Smooth muscle cell (in vitro differentiated cells): Measurements from ENCODE around the gene LDLRAD4. TPM values are rescaled to one million over a fixed set of nuclear protein-coding genes. Genes with fewer than 3 reads are reported as not detected.

Experiments
- DNase-seq: peaks from one replicate; lab custom pipeline; 2025; ENCODE audit not compliant: unreplicated experiment; lab: John Stamatoyannopoulos, UW
- H2AFZ ChIP-seq: fragments of 200-600 bp; sonication (generic); 2 replicates; pipeline ENCODE4 v1.6.0; 2016; ENCODE audit warnings: antibody characterized with exemption, low read depth, mild to moderate bottlenecking
- H3F3A ChIP-seq: fragments of 200-600 bp; sonication (generic); 2 replicates; pipeline ENCODE4 v1.6.0; 2017; ENCODE audit warnings: antibody characterized with exemption, low read depth
- H3K27ac ChIP-seq: fragments of 200-600 bp; sonication (generic); 2 replicates; pipeline ENCODE4 v1.5.1; 2016; ENCODE audit warnings: low read depth, mild to moderate bottlenecking
- H3K27me3 ChIP-seq: fragments of 200-600 bp; sonication (generic); 2 replicates; pipeline ENCODE4 v1.6.1; 2016; ENCODE audit warnings: low read depth, mild to moderate bottlenecking
- H3K36me3 ChIP-seq: fragments of 200-600 bp; sonication (generic); 2 replicates; pipeline ENCODE4 v1.5.1; 2016; ENCODE audit warnings: low read depth
- H3K4me1 ChIP-seq: fragments of 200-600 bp; sonication (generic); 2 replicates; pipeline ENCODE4 v1.5.1; 2016; ENCODE audit warnings: low read depth
- H3K4me2 ChIP-seq: fragments of 200-600 bp; sonication (generic); 2 replicates; pipeline ENCODE4 v1.6.0; 2016; ENCODE audit warnings: mild to moderate bottlenecking
- H3K4me3 ChIP-seq: fragments of 200-600 bp; sonication (generic); 2 replicates; pipeline ENCODE4 v1.5.1; 2016; ENCODE audit warnings: mild to moderate bottlenecking
- H3K79me2 ChIP-seq: fragments of 200-600 bp; sonication (generic); 2 replicates; pipeline ENCODE4 v1.6.0; 2016; ENCODE audit warnings: low read depth, mild to moderate bottlenecking
- H3K9ac ChIP-seq: fragments of 200-600 bp; sonication (generic); 2 replicates; pipeline ENCODE4 v1.6.0; 2016; ENCODE audit warnings: low read depth
- H3K9me3 ChIP-seq: fragments of 200-600 bp; sonication (generic); replicated peaks from 2 replicates; pipeline ENCODE4 v1.5.1; 2016; ENCODE audit warnings: low read depth
- H4K20me1 ChIP-seq: fragments of 200-600 bp; sonication (generic); 2 replicates; pipeline ENCODE4 v1.6.0; 2016; ENCODE audit warnings: low read depth
- CTCF ChIP-seq: fragments of 200-600 bp; sonication (generic); IDR thresholded peaks from 2 replicates; pipeline ENCODE4 v1.5.1; 2017; ENCODE audit warnings: borderline replicate concordance, mild to moderate bottlenecking, antibody characterized with exemption; ENCODE audit not compliant: insufficient read depth, poor library complexity, severe bottlenecking
- WGBS: methylation state at CpG from one replicate; pipeline ENCODE4 v1.1.7; 2016; ENCODE audit warnings: low lambda C conversion rate; 5-methylcytosine and 5-hydroxymethylcytosine counted together
- polyA plus RNA-seq: library from polyadenylated mRNA; unstranded; fragments of >200 nt; fragmentation: Nextera tagmentation; extraction: Ambion mirVana; gene quantifications from 2 replicates; pipeline ENCODE4 v1.2.1, GENCODE V29; 2016
- total RNA-seq: library from RNA; depleted of rRNA; stranded (reverse); fragments of >200 nt; gene quantifications from 2 replicates; pipeline ENCODE4 v1.2.3, GENCODE V29; 2014

Gene LDLRAD4
- total and polyA plus RNA-seq, 2 experiments from 2014 or later: 36.2 to 48.3 TPM

DNA sequence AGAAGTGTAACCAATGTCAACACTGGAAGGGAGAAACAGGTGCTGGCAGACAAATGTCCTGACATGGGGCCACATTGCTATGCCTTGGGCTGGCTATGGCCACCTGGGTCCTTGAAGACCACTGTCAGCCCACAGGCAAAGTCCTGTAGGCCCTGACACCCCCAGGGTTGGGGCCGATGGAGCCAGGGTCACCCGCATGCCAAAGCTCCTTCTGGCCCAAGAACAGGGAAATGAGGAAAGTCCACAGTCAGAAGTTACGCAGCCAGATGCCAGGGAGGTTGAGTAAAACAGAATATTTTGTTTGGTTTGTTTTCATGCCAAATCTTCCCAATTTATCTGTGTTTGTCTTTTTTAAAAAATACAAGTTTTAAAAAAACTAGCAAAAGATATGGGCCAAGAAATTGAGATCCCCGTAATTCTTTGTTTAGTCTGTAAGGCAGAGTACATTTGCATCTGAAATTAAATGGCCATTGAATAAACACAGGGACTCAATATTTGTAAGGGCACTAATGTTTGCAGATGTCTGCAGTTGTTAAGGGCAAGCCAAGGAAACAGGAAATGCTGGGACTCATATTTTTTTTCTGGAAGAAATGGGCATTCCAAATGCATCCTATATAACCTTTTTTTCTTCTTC is 321.4 kb downstream of the LDLRAD4 start:
- Histone ChIP-seq H3K4me3 (no peak overlapping the region), H3K27me3 (no peaks in the 10 kb centered on the region), H4K20me1 (peaks cover 8% of the 10 kb centered on the region), H3K9me3 (no peaks in the 10 kb centered on the region), H3K4me1 (peaks cover 19% of the 10 kb centered on the region), H3K9ac (peak overlapping the region; percentile 83), H3F3A (peaks cover 24% of the 10 kb centered on the region), H3K36me3 (no peaks in the 10 kb centered on the region), H2AFZ (no peak overlapping the region), H3K27ac (peak overlapping the region; percentile 96), H3K4me2 (peak overlapping the region; percentile 82), H3K79me2 (peaks cover 32% of the 10 kb centered on the region)
- no peak for DNase-seq
- WGBS: 42% methylated on average over 4 of the region's 4 CpGs
- TF ChIP-seq CTCF: no peak

GRCh38 chr18:13540477-13541182 is 322.1 kb downstream of the LDLRAD4 start:
- Histone ChIP-seq H3K27ac (peak overlapping the region; percentile 96), H3K9ac (peak overlapping the region; percentile 83), H3K4me3 (no peak overlapping the region), H3F3A (peaks cover 24% of the 10 kb centered on the region), H2AFZ (no peak overlapping the region), H3K36me3 (no peaks in the 10 kb centered on the region), H3K79me2 (peaks cover 29% of the 10 kb centered on the region), H4K20me1 (peaks cover 8% of the 10 kb centered on the region), H3K9me3 (no peaks in the 10 kb centered on the region), H3K27me3 (no peaks in the 10 kb centered on the region), H3K4me1 (peaks cover 19% of the 10 kb centered on the region), H3K4me2 (peak overlapping the region; percentile 82)
- DNase-seq: no peak
- TF ChIP-seq CTCF: no peak
- 44% methylated on average over 12 of the region's 12 CpGs for WGBS

GRCh38 chr18:13541621-13542519 is 323.3 kb downstream of the LDLRAD4 start:
- Histone ChIP-seq H4K20me1 (peaks cover 7% of the 10 kb centered on the region), H3F3A (peaks cover 24% of the 10 kb centered on the region), H3K4me2 (peak overlapping the region; percentile 82), H2AFZ (no peak overlapping the region), H3K4me1 (peaks cover 19% of the 10 kb centered on the region), H3K9ac (peak overlapping the region; percentile 83), H3K27me3 (no peaks in the 10 kb centered on the region), H3K36me3 (no peaks in the 10 kb centered on the region), H3K27ac (peak overlapping the region; percentile 96), H3K4me3 (peak overlapping the region; percentile 29), H3K9me3 (no peaks in the 10 kb centered on the region), H3K79me2 (peaks cover 17% of the 10 kb centered on the region)
- TF ChIP-seq CTCF: no peak
- no peak for DNase-seq
- 44% methylated on average over 13 of the region's 13 CpGs for WGBS
